C4-2B (cell line): ENCODE measurements around the gene RNF25.

Source experiments
- CTCF ChIP-seq: fragments of 450-650 bp; conservative IDR thresholded peaks from 2 replicates; pipeline ENCODE4 v1.5.1; 2017; ENCODE audit warnings: mild to moderate bottlenecking
- ZFX ChIP-seq: fragments of 450-650 bp; IDR thresholded peaks from 2 replicates; pipeline ENCODE4 v1.6.1; 2017

- TF ChIP-seq CTCF, result no peak
- TF ChIP-seq ZFX, result no peak
These were observed 50.8 kb downstream of the RNF25 start for GRCh38 chr2:218621007-218621406.
